HepG2 (cell line): ENCODE results near the gene ART1. TPM values are rescaled to one million over a fixed set of nuclear protein-coding genes. Genes with fewer than 3 reads are reported as not detected.

ENCODE experiments used
- HDAC1 ChIP-seq: sonication (generic); formaldehyde crosslinking; IDR thresholded peaks from 2 replicates; pipeline ENCODE4 v1.5.1; 2020; ENCODE audit warnings: mild to moderate bottlenecking, missing genetic modification reagents
- HHEX ChIP-seq: IDR thresholded peaks from 2 replicates; pipeline ENCODE4 v1.6.1; 2016; ENCODE audit warnings: control low read depth
- IRX3 ChIP-seq: sonication (generic); formaldehyde crosslinking; IDR thresholded peaks from 2 replicates; pipeline ENCODE4 v1.8.1; 2023; ENCODE audit warnings: mild to moderate bottlenecking, low read depth, missing genetic modification reagents, borderline replicate concordance
- KDM1A ChIP-seq: IDR thresholded peaks from 2 replicates; pipeline ENCODE4 v1.6.1; 2016; ENCODE audit warnings: missing compliant biosample characterization
- MLX ChIP-seq: IDR thresholded peaks from 2 replicates; pipeline ENCODE4 v1.6.1; 2016
- PHF20 ChIP-seq: sonication (generic); formaldehyde crosslinking; IDR thresholded peaks from 2 replicates; pipeline ENCODE4 v1.5.0; 2020; ENCODE audit warnings: mild to moderate bottlenecking, missing genetic modification reagents
- PPARG ChIP-seq: conservative IDR thresholded peaks from 2 replicates; pipeline ENCODE4 v1.6.1; 2016; ENCODE audit warnings: missing biosample characterization, missing genetic modification reagents
- SAP130 ChIP-seq: IDR thresholded peaks from 2 replicates; pipeline ENCODE4 v1.6.1; 2016; ENCODE audit warnings: low read depth
- SETDB1 ChIP-seq: sonication (generic); formaldehyde crosslinking; IDR thresholded peaks from 2 replicates; pipeline ENCODE4 v1.5.1; 2020; ENCODE audit warnings: missing genetic modification reagents, mild to moderate bottlenecking, borderline replicate concordance
- TAF15 ChIP-seq: fragments of 200-400 bp; formaldehyde crosslinking; IDR thresholded peaks from one replicate; pipeline ENCODE4 v1.6.1; 2018; ENCODE audit warnings: mild to moderate bottlenecking, low read depth, low read length; ENCODE audit not compliant: poor library complexity, severe bottlenecking
- XRCC5 ChIP-seq: fragments of 200-400 bp; formaldehyde crosslinking; optimal IDR thresholded peaks from 2 replicates; pipeline ENCODE3; 2017; ENCODE audit warnings: mild to moderate bottlenecking, low read length
- ZMYM3 ChIP-seq: sonication (generic); formaldehyde crosslinking; IDR thresholded peaks from 2 replicates; pipeline ENCODE4 v1.5.1; 2020; ENCODE audit warnings: mild to moderate bottlenecking, missing genetic modification reagents
- ZNF230 ChIP-seq: sonication (generic); formaldehyde crosslinking; IDR thresholded peaks from 2 replicates; pipeline ENCODE4 v1.4.0; 2020; ENCODE audit warnings: mild to moderate bottlenecking, missing genetic modification reagents
- ZNF30 ChIP-seq: sonication (generic); formaldehyde crosslinking; IDR thresholded peaks from 2 replicates; pipeline ENCODE4 v1.5.0; 2020; ENCODE audit warnings: mild to moderate bottlenecking, missing genetic modification reagents
- ZNF318 ChIP-seq: sonication (generic); formaldehyde crosslinking; IDR thresholded peaks from 2 replicates; pipeline ENCODE4 v1.4.0; 2020; ENCODE audit warnings: mild to moderate bottlenecking, missing genetic modification reagents
- ZNF343 ChIP-seq: sonication (generic); formaldehyde crosslinking; IDR thresholded peaks from 2 replicates; pipeline ENCODE4 v1.4.0; 2020; ENCODE audit warnings: mild to moderate bottlenecking, missing genetic modification reagents
- ZNF713 ChIP-seq: sonication (generic); formaldehyde crosslinking; IDR thresholded peaks from 2 replicates; pipeline ENCODE4 v1.4.0; 2020; ENCODE audit warnings: mild to moderate bottlenecking, missing genetic modification reagents
- polyA plus RNA-seq, 8 experiments: library from polyadenylated mRNA; depleted of rRNA in 3 of 8; stranded (reverse) in 7 of 8; unstranded in 1 of 8; fragments of >200 nt; fragmentation: Illumina TruSeq in 4 of 8; extraction: Trizol in 4 of 8; gene quantifications; 2 replicates each; pipeline versions ENCODE4 v1.2.1 to v1.2.3, GENCODE V29; 2011 to 2016; ENCODE audit warnings: low read depth in 4 of 8, missing spikeins in 1 of 8, mixed read lengths in 1 of 8; ENCODE audit not compliant: insufficient read depth in 1 of 8
- total RNA-seq, 5 experiments: library from RNA; depleted of rRNA; stranded (reverse); fragments of >200 nt; fragmentation: Illumina TruSeq; extraction: Trizol; gene quantifications; 2 replicates each; pipeline ENCODE4 v1.2.3, GENCODE V29; 2016; ENCODE audit warnings: low read depth in 1 of 5
- TF ChIP-seq, protein P1 (sequence below): sonication (generic); formaldehyde crosslinking; IDR thresholded peaks from 2 replicates; pipeline ENCODE4 v1.4.0; 2020; ENCODE audit warnings: missing genetic modification reagents

ART1 gene
- total and polyA plus RNA-seq, 2 of the 13 experiments (the other 11 are each of a cell fraction or from before 2014, with no cell fraction given), result not detected

DNA sequence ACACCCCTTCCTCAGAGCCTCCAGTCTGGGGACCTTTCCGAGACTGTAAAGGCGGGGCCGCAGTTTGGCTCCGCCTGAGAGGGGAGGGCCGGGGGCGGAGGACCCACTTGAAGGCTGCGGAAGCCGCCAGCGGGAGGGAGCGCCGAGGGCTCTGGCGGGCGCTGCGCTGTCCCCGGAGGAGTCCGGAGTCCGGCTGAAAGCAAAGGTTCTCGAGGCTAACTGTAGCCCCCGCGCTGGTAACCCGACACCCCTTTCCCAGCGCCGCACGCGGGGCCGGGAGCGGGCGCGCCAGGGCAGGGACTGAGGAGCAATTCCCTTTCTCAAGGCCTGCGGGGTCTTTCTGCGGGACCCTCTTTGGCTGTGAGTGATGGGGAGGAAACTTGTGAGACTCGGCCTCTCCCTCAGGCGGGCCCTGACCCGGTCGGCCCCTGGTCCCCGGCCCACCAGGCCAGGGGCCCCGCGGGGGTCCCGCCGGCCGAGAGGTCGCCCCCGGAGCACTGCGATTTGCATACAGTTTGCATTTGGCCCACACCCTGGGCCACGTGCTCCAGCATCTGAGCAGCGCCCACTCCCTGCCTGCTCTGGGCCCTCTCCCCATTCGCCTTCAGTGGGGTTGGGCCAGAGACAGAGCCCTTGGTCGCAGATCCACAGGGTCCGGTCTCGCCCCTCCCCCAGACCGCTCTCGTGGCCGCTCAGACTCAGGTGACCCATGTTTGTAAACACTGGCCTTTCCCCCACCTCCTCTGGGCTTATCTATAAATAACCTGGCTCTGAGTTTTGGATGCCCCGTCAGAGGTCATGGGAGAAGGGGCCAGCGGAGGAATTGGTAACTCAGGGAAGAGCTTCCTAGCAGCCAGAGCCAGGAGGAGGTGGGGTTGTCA, 2.6 kb upstream of the ART1 start (continued):
- TF ChIP-seq ZNF318 (CRISPR knock-in tag), result no peak; the same call in 1 of the 2 replicates
- TF ChIP-seq KDM1A (CRISPR knock-in tag), result no peak
- peak; percentile 61 for TF ChIP-seq HDAC1 (CRISPR knock-in tag)
- 0 out of 2 replicates have a peak, but pooled peaks have one; percentile 51 for TF ChIP-seq IRX3 (CRISPR knock-in tag)
- TF ChIP-seq HHEX (CRISPR knock-in tag), result no peak
- no peak for TF ChIP-seq MLX (CRISPR knock-in tag)
- TF ChIP-seq ZNF230, result no peak
- no peak for TF ChIP-seq PPARG (CRISPR knock-in tag)
- TF ChIP-seq SETDB1 (CRISPR knock-in tag), result no peak
- TF ChIP-seq SAP130 (CRISPR knock-in tag), result peak; percentile 56
- TF ChIP-seq XRCC5, result peak; percentile 8
- no peak for TF ChIP-seq ZNF30 (CRISPR knock-in tag)
- TF ChIP-seq PHF20 (CRISPR knock-in tag), result 0 out of 2 replicates have a peak, but pooled peaks have one; percentile 35
- TF ChIP-seq ZNF713 (CRISPR knock-in tag), result no peak
- no peak for TF ChIP-seq ZNF343 (CRISPR knock-in tag)
- TF ChIP-seq, protein P1, sequence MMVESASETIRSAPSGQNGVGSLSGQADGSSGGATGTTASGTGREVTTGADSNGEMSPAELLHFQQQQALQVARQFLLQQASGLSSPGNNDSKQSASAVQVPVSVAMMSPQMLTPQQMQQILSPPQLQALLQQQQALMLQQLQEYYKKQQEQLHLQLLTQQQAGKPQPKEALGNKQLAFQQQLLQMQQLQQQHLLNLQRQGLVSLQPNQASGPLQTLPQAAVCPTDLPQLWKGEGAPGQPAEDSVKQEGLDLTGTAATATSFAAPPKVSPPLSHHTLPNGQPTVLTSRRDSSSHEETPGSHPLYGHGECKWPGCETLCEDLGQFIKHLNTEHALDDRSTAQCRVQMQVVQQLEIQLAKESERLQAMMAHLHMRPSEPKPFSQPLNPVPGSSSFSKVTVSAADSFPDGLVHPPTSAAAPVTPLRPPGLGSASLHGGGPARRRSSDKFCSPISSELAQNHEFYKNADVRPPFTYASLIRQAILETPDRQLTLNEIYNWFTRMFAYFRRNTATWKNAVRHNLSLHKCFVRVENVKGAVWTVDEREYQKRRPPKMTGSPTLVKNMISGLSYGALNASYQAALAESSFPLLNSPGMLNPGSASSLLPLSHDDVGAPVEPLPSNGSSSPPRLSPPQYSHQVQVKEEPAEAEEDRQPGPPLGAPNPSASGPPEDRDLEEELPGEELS (CRISPR knock-in tag), result peak; percentile 49
- TF ChIP-seq TAF15, result no peak
- no peak for TF ChIP-seq ZMYM3 (CRISPR knock-in tag)
